Pulmonary artery endothelial cell (primary cell): Measurements from ENCODE around the gene SAFB. TPM values are rescaled to one million over a fixed set of nuclear protein-coding genes. Genes with fewer than 3 reads are reported as not detected.
A peak's percentile ranks its signal among the peaks of the same experiment; 100 is the strongest.
"Not testable (repeated sequence)": the region's sequence is repeated elsewhere in the genome, so short reads cannot be mapped to it uniquely, and the experiment has no call there.

ENCODE experiments used
- DNase-seq: peaks from one replicate; pipeline ENCODE4 v3.0.0-alpha.2; 2011; ENCODE audit warnings: low read depth, low spot score
- total RNA-seq: library from RNA; depleted of rRNA; stranded (reverse); fragments of >200 nt; gene quantifications from 2 replicates; pipeline ENCODE4 v1.2.3, GENCODE V29; 2014

Gene SAFB
- total RNA-seq, 1 donor from 2014 or later, result 68.5 TPM

DNA sequence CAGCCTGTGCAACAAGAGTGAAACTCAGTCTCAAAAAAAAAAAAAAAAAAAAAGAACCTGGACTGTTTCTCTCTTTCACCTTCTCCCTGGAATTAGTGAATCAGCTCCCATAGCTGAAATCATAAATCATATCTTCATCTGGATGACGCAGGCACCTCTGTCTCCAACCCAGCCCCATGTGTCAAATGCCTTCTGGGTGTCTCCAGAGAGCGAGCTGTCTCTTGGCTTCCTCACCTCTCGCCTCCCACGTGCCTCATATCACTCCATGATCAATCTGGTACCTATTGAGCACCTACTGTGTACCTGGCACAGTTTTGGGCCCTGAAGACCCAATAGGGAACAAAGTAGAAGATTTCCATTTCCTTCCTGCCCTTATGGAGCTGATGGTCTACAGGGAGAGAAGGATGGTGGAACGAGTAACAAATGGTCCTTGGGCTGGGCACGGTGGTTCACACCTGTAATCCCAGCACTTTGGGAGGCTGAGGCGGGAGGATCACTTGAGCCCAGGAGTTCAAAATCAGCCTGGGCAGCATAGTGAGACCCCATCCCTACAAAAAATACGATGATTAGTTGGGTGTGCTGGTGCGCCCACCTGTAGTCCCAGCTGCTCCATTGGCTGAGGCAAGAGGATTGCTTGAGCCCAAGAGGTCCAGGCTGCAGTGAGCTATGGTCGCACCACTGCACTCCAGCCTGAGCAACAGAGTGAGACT is 60.4 kb downstream of the SAFB start:
- DNase-seq, result no peak

GRCh38 chr19:5684694-5685430 is 62.0 kb downstream of the SAFB start:
- DNase-seq, result no peak

GRCh38 chr19:5686326-5686646 is 63.4 kb downstream of the SAFB start:
- DNase-seq, result no peak

DNA sequence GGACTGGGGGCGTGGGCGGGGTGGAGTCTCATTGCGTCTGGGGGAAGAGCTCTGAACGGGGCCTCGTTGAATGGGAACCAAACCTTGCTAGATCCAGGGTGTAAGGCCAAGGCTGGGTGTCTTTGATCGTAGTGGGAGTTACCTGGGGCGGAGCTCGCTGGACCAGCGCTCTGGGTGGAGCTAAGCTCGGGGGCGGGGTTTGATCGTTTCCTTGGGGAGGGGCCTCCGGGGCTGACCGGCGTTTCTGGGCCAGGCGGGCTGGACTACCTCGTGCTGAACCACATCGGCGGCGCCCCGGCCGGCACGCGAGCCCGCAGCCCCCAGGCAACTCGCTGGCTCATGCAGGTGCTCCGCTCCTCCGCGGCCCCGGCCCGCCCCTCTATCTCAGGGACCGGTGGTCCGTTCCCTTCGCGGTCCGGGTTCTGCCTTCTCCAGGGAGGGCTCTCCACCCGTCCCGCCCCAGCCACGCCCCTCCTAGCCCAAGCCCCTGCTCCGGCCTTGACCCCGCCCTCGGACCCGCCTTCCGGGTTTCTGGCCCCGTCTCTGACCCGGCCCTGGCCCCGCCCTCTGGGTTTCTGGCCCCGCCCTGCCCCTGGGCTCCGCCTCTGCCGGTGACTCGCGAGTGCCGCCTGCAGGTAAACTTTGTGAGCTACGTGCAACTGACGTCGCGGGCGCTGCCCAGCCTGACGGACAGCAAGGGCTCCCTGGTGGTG is 63.9 kb downstream of the SAFB start:
- DNase-seq, result peak; percentile 56

- no peak for DNase-seq
Observed at GRCh38 chr19:5687360-5688198, 64.7 kb downstream of the SAFB start.

GRCh38 chr19:5688262-5688881 is 65.5 kb downstream of the SAFB start:
- not testable (repeated sequence) for DNase-seq

DNA sequence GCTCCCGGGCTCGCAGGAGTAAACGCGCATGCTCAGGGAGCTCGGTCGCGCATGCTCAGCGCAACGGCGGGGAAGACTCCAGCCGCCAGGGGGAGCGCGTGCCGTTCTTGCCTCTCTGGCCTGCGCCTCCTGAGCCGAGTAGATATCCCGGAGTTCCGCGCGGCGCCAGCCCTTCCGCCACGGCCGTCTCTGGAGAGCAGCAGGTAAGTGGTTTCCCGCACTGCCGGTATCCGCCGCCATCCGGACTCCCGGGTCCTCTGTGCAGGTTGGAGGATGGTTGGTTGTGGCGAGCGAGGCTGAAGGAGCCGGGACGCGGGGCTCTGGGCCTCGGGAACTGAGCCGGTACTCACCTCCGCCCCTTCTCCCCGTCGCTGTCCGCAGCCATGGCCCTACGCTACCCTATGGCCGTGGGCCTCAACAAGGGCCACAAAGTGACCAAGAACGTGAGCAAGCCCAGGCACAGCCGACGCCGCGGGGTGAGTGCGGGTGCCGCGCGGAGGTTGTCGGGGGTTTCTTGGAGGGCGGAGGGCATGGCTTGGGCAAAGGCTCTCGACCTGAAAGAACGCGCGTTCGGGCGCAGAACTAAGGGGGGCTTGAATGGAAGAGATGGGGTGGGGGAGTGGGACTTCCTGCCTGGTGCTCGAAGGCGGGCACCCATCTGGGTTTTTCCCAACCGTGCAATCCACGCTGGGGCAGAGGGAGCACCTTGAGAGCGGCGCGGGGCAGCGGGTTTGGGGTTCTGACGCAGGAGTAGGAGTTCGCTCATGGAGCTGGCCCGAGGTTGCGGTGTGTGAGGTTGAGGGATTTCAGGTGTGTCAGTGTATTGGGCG is 67.5 kb downstream of the SAFB start, which contains the start of gene RPL36:
Gene RPL36, plus strand, starts transcription at position 171 of the 830 bp plus-strand sequence. Its CDS starts 213 bp downstream, at position 384.
- DNase-seq, result peak; percentile 87

GRCh38 chr19:5690955-5691821 is 68.3 kb downstream of the SAFB start:
- no peak for DNase-seq

- no peak for DNase-seq
Observed at GRCh38 chr19:5691822-5692722, 69.2 kb downstream of the SAFB start.

GRCh38 chr19:5692723-5693194 is 69.9 kb downstream of the SAFB start:
- no peak for DNase-seq

DNA sequence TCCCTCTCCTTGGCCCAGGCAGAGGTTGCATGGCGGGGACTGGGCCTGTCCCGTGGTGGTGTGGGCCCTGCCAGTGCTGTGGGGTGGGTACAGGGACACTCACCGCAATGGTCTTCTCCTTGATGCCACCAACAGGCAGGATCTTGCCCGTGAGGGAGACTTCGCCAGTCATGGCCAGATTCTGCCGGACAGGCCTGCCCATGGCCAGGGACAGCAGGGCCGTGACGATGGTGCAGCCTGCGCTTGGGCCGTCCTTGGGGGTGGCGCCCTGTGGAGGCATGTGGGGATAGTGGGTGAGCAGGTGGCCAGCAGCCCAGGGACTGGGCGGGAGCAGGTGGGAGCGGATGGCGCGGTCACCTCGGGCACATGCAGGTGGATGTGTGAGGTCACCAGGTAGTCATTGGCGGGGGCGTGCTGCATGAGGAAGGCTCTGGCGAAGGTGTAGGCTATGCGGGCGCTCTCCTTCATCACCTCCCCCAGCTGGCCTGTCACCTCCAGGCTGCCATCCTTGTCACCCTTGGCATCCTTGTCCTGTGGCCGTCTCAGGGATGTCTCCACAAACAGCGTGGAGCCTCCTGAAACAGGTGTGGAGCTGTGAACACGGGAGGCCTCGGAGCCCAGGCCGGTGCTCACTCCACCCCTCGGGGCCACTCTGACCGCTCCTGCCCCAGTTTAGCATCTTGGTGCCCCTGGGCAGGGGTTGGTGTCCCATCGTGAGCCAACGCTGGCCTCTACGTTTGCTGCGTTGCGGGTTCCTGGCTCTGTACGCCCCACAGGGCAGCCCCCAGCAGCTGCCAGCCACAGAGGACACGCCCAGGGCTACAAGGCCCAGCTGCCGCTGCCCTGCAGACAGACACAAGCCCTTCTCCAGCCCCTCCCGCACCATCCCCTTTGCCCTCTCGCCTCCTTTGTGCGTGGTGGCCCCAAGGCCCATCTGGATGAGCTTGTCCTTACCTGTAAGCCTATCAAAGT is 70.6 kb downstream of the SAFB start:
- DNase-seq, result no peak

- DNase-seq, result no peak
Observed at GRCh38 chr19:5694167-5694955, 71.5 kb downstream of the SAFB start.

- DNase-seq, result no peak
Observed at GRCh38 chr19:5694956-5695648, 72.2 kb downstream of the SAFB start.

- no peak for DNase-seq
Observed at GRCh38 chr19:5695649-5696195, 72.8 kb downstream of the SAFB start.
